AG09309 (cell line): ENCODE measurements around the gene ULK1.

Experiments used
- DNase-seq: peaks from one replicate; pipeline ENCODE4 v3.0.0-alpha.2; 2010; ENCODE audit warnings: low read depth
- H3K4me3 ChIP-seq: 2 replicates; pipeline ENCODE4 v1.5.1; 2011; ENCODE audit warnings: mild to moderate bottlenecking, low read depth, low read length, moderate library complexity; ENCODE audit not compliant: control insufficient read depth
- TF ChIP-seq, protein P1 (sequence below): IDR thresholded peaks from 2 replicates; pipeline ENCODE4 v1.5.1; 2011; ENCODE audit warnings: mild to moderate bottlenecking, low read depth, low read length, inconsistent platforms; ENCODE audit not compliant: insufficient read depth, control insufficient read depth; ENCODE audit errors: missing control alignments

ULK1 gene

GRCh38 chr12:131905630-131906091 lies 11.2 kb downstream of the ULK1 start:
- no peak for DNase-seq
- TF ChIP-seq, protein P1, sequence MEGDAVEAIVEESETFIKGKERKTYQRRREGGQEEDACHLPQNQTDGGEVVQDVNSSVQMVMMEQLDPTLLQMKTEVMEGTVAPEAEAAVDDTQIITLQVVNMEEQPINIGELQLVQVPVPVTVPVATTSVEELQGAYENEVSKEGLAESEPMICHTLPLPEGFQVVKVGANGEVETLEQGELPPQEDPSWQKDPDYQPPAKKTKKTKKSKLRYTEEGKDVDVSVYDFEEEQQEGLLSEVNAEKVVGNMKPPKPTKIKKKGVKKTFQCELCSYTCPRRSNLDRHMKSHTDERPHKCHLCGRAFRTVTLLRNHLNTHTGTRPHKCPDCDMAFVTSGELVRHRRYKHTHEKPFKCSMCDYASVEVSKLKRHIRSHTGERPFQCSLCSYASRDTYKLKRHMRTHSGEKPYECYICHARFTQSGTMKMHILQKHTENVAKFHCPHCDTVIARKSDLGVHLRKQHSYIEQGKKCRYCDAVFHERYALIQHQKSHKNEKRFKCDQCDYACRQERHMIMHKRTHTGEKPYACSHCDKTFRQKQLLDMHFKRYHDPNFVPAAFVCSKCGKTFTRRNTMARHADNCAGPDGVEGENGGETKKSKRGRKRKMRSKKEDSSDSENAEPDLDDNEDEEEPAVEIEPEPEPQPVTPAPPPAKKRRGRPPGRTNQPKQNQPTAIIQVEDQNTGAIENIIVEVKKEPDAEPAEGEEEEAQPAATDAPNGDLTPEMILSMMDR: no peak
- H3K4me3 ChIP-seq: no peak overlapping the region

GRCh38 chr12:131907379-131908091 lies 13.1 kb downstream of the ULK1 start:
- no peak overlapping the region for H3K4me3 ChIP-seq
- TF ChIP-seq, protein P1: no peak
- no peak for DNase-seq

DNA sequence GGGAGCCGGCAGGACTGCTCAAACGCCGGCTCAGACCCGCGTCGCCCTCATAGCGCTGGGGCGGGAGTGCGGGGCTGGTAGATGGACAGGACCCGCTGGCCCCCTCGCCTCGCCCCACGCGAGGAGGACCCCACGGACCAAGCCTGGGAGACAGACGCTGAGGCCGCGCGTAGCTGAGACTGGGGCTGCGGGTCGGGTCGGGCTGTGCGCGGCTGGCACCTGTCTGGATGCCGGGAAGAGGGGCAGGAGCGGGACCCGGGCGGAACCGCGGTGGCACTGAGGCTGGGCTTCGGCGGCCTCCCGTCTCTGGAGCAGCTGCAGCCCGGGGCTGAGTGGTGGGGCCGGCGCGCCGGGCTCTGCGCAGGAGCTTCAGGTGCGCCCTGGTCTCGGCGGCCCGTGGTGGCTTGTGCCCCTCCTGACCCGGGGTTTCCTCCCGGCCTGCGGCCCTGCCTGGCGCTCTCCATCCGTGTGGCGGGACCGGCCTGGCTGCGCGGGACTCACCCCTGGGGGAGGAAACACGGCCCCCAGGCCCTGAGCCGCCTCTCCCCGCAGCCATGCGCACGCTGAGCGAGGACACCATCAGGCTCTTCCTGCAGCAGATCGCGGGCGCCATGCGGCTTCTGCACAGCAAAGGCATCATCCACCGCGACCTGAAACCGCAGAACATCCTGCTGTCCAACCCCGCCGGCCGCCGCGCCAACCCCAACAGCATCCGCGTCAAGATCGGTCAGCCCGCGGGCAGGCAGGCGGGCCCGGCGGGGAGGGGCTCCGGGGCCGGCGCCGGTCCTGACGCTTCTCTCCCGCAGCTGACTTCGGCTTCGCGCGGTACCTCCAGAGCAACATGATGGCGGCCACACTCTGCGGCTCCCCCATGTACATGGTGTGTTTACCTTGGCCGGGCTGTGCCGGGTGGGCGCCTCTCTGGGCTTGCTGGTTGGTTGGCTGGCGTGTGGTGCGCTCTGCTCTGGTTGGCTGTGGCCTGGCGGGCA lies 14.0 kb downstream of the ULK1 start:
- TF ChIP-seq, protein P1: no peak
- H3K4me3 ChIP-seq: no peak overlapping the region
- DNase-seq: no peak

GRCh38 chr12:131909081-131909751 lies 14.8 kb downstream of the ULK1 start:
- TF ChIP-seq, protein P1: no peak
- DNase-seq: no peak
- no peak overlapping the region for H3K4me3 ChIP-seq

GRCh38 chr12:131909752-131910219 lies 15.4 kb downstream of the ULK1 start:
- TF ChIP-seq, protein P1: no peak
- no peak overlapping the region for H3K4me3 ChIP-seq
- no peak for DNase-seq
